Mucosa of descending colon (tissue), 3 donors: Measurements from ENCODE around the gene UPK2. TPM values are rescaled to one million over a fixed set of nuclear protein-coding genes. Genes with fewer than 3 reads are reported as not detected.
"Not testable (repeated sequence)": the region's sequence is repeated elsewhere in the genome, so short reads cannot be mapped to it uniquely, and the experiment has no call there.

Source experiments
- ATAC-seq: fragments of 200-7000 bp; cut with Tn5 transposase; one replicate; pipeline ENCODE4 v1.9.1; 2020; ENCODE audit warnings: mild to moderate bottlenecking, moderate library complexity
- DNase-seq, 3 donors: peaks; one replicate each; pipeline ENCODE4 v3.0.0-alpha.2; 2020
- H3K36me3 ChIP-seq: fragments of 200-600 bp; one replicate; pipeline ENCODE4 v1.8.0; 2021; ENCODE audit warnings: low read depth, mild to moderate bottlenecking
- H3K4me1 ChIP-seq: fragments of 200-600 bp; one replicate; pipeline ENCODE4 v1.8.0; 2021; ENCODE audit warnings: low read depth, mild to moderate bottlenecking
- H3K4me3 ChIP-seq: fragments of 200-600 bp; one replicate; pipeline ENCODE4 v1.8.0; 2021; ENCODE audit warnings: mild to moderate bottlenecking
- H3K9me3 ChIP-seq: fragments of 200-600 bp; one replicate; pipeline ENCODE4 v1.8.0; 2021; ENCODE audit warnings: mild to moderate bottlenecking
- CTCF ChIP-seq: fragments of 200-600 bp; IDR thresholded peaks from one replicate; pipeline ENCODE4 v1.8.0; 2022; ENCODE audit warnings: antibody characterized with exemption, mild to moderate bottlenecking
- intact Hi-C, 2 donors: fragments of 100-400 bp; cut with DNase I in 1 of 2; cut with micrococcal nuclease in 1 of 2; formaldehyde crosslinking; loops; one replicate each; pipeline versions ENCODE4 v1.11.0 to v1.11.1; 2022; cut with DNase I, micrococcal nuclease
- total RNA-seq, 3 donors: library from RNA; stranded (reverse); fragmentation: NEBNext Ultra II Directional in 2 of 3; extraction: Animal tissue kit (Norgen Biotek cat#: 25700) in 2 of 3; gene quantifications; one replicate each; pipeline versions ENCODE4 v1.2.1 to v1.2.4, GENCODE V29; 2021 to 2023
- donor health status: DM: no; HTN: no; CAD: no; lungs with moderate emphysema.
- donor health status: DM: no; HTN: no; CAD: no.
- donor health status: DM: no; HTN: yes; CAD: no.

The UPK2 gene
- total RNA-seq, 3 donors from 2014 or later: not detected

- no peak overlapping the region for H3K4me3 ChIP-seq
Observed at GRCh38 chr11:118939404-118939915, 16.6 kb upstream of the UPK2 start.

GRCh38 chr11:118939953-118940598 is 16.0 kb upstream of the UPK2 start:
- no peak overlapping the region for H3K4me3 ChIP-seq
- no peaks in the 10 kb centered on the region for H3K9me3 ChIP-seq
- H3K36me3 ChIP-seq: no peaks in the 10 kb centered on the region
- intact Hi-C loops: no loop called here
- DNase-seq (peak in 1 of 3 donors; percentile 33), ATAC-seq (peak; percentile 56)
- no peaks in the 10 kb centered on the region for H3K4me1 ChIP-seq
- TF ChIP-seq CTCF: no peak

More at GRCh38 chr11:118939404-118939915, 16.6 kb upstream of the UPK2 start:
- TF ChIP-seq CTCF: no peak
- no peaks in the 10 kb centered on the region for H3K4me1 ChIP-seq
- no peaks in the 10 kb centered on the region for H3K9me3 ChIP-seq
- intact Hi-C loops: no loop called here
- no peak for ATAC-seq
- no peak for DNase-seq
- H3K36me3 ChIP-seq: no peaks in the 10 kb centered on the region

GRCh38 chr11:118947091-118947490 is 9.0 kb upstream of the UPK2 start:
- H3K36me3 ChIP-seq: no peaks in the 10 kb centered on the region
- no peak overlapping the region for H3K4me3 ChIP-seq
- DNase-seq (no peak), ATAC-seq (no peak)
- H3K4me1 ChIP-seq: no peaks in the 10 kb centered on the region
- intact Hi-C loops: no loop called here
- H3K9me3 ChIP-seq: no peaks in the 10 kb centered on the region
- no peak for TF ChIP-seq CTCF

- intact Hi-C loops: no loop called here
- H3K36me3 ChIP-seq: no peaks in the 10 kb centered on the region
- H3K4me1 ChIP-seq: no peaks in the 10 kb centered on the region
- H3K4me3 ChIP-seq: no peak overlapping the region
- DNase-seq (no peak), ATAC-seq (no peak)
- TF ChIP-seq CTCF: no peak
- no peaks in the 10 kb centered on the region for H3K9me3 ChIP-seq
Observed at GRCh38 chr11:118948000-118948399, 8.1 kb upstream of the UPK2 start.

GRCh38 chr11:118953265-118953664 is 2.8 kb upstream of the UPK2 start:
- no peak for DNase-seq
- intact Hi-C loops: loop anchor here in 1 of 2 donors (10.0 kb wide), 1 partner anchor 258 kb away; no protein-coding TSS in a partner anchor
- no peaks in the 10 kb centered on the region for H3K9me3 ChIP-seq
- no peaks in the 10 kb centered on the region for H3K36me3 ChIP-seq
- H3K4me3 ChIP-seq: no peak overlapping the region
- no peaks in the 10 kb centered on the region for H3K4me1 ChIP-seq
- TF ChIP-seq CTCF: no peak
- ATAC-seq: no peak

- not testable (repeated sequence) for H3K36me3 ChIP-seq, H3K4me1 ChIP-seq, H3K4me3 ChIP-seq, ATAC-seq, DNase-seq, H3K9me3 ChIP-seq
- intact Hi-C loops: loop anchor here in 1 of 2 donors (10.0 kb wide), 1 partner anchor 259 kb away; no protein-coding TSS in a partner anchor
Observed at GRCh38 chr11:118953976-118954375, 2.1 kb upstream of the UPK2 start.
